Suprapubic skin (tissue), 3 donors: ENCODE measurements around the gene DAB2IP.

Experiments
- CTCF ChIP-seq, 2 donors: fragments of 200-600 bp in 1 of 2; fragments of 450-650 bp in 1 of 2; sonication (generic) in 1 of 2; IDR thresholded peaks; one replicate each; pipeline ENCODE4 v1.5.1; 2016 to 2019; ENCODE audit warnings: antibody characterized with exemption in 2 of 2, mild to moderate bottlenecking in 1 of 2, moderate library complexity in 1 of 2
- EP300 ChIP-seq: sonication (generic); formaldehyde crosslinking; IDR thresholded peaks from one replicate; pipeline ENCODE4 v1.6.1; 2017; ENCODE audit warnings: antibody characterized with exemption
- POLR2A ChIP-seq, 2 donors: fragments of 450-650 bp; IDR thresholded peaks; one replicate each; pipeline ENCODE4 v1.6.1; 2017; ENCODE audit warnings: antibody characterized with exemption in 2 of 2, mild to moderate bottlenecking in 2 of 2, moderate library complexity in 2 of 2

GRCh38 chr9:121750259-121750714 is 98.9 kb downstream of the DAB2IP start:
- TF ChIP-seq POLR2A (IDR thresholded peaks at IDR 0.05) (no peak), CTCF (IDR thresholded peaks at IDR 0.05) (no peak), EP300 (no peak)
